ENCODE results near the gene MED25.

Gene MED25

GRCh38 chr19:49854378-49855263 is 36.5 kb downstream of the MED25 start:
- in situ Hi-C loops (cut with HindIII; ENCODE audit: low sequenced_read_pairs): loop anchor here (5.0 kb wide), 2 partner anchors 38 to 102 kb away; no protein-coding TSS in a partner anchor

GRCh38 chr19:49855277-49855675 is 37.2 kb downstream of the MED25 start:
- in situ Hi-C loops (cut with HindIII; ENCODE audit: low sequenced_read_pairs): no loop called here

GRCh38 chr19:49855676-49856573 is 37.8 kb downstream of the MED25 start:
- in situ Hi-C loops (cut with HindIII; ENCODE audit: low sequenced_read_pairs): no loop called here

GRCh38 chr19:49856574-49857021 is 38.5 kb downstream of the MED25 start:
- in situ Hi-C loops (cut with HindIII; ENCODE audit: low sequenced_read_pairs): no loop called here

GRCh38 chr19:49857061-49857837 is 39.2 kb downstream of the MED25 start:
- in situ Hi-C loops (cut with HindIII; ENCODE audit: low sequenced_read_pairs): no loop called here

- in situ Hi-C loops (cut with HindIII; ENCODE audit: low sequenced_read_pairs): no loop called here
Measured at GRCh38 chr19:49857838-49858087, 39.7 kb downstream of the MED25 start.

GRCh38 chr19:49858088-49858985 is 40.2 kb downstream of the MED25 start:
- in situ Hi-C loops (cut with HindIII; ENCODE audit: low sequenced_read_pairs): no loop called here

- in situ Hi-C loops (cut with HindIII; ENCODE audit: low sequenced_read_pairs): no loop called here
Measured at GRCh38 chr19:49859682-49860335, 41.7 kb downstream of the MED25 start.

- in situ Hi-C loops (cut with HindIII; ENCODE audit: low sequenced_read_pairs): no loop called here
Measured at GRCh38 chr19:49860336-49861102, 42.4 kb downstream of the MED25 start.

- in situ Hi-C loops (cut with HindIII; ENCODE audit: low sequenced_read_pairs): no loop called here
Measured at GRCh38 chr19:49861107-49861506, 43.0 kb downstream of the MED25 start.

- in situ Hi-C loops (cut with HindIII; ENCODE audit: low sequenced_read_pairs): no loop called here
Measured at GRCh38 chr19:49861541-49862378, 43.7 kb downstream of the MED25 start.

- in situ Hi-C loops (cut with HindIII; ENCODE audit: low sequenced_read_pairs): no loop called here
Measured at GRCh38 chr19:49862391-49863253, 44.5 kb downstream of the MED25 start.

GRCh38 chr19:49863254-49863934 is 45.3 kb downstream of the MED25 start:
- in situ Hi-C loops (cut with HindIII; ENCODE audit: low sequenced_read_pairs): no loop called here

GRCh38 chr19:49863935-49864320 is 45.8 kb downstream of the MED25 start:
- in situ Hi-C loops (cut with HindIII; ENCODE audit: low sequenced_read_pairs): no loop called here

- in situ Hi-C loops (cut with HindIII; ENCODE audit: low sequenced_read_pairs): no loop called here
Measured at GRCh38 chr19:49864890-49865289, 46.8 kb downstream of the MED25 start.

All from endothelial cell of hepatic sinusoid (primary cell).